HG02759 (cell line): ENCODE results near the gene HBEGF.

Experiments used
- ATAC-seq: cut with Tn5 transposase; IDR thresholded peaks from one replicate; pipeline ENCODE4 v1.9.1; 2021; ENCODE audit warnings: mild to moderate bottlenecking, moderate library complexity; ENCODE audit not compliant: unreplicated experiment

The HBEGF gene

GRCh38 chr5:140305471-140305870 is 40.9 kb downstream of the HBEGF start:
- ATAC-seq: no peak

DNA sequence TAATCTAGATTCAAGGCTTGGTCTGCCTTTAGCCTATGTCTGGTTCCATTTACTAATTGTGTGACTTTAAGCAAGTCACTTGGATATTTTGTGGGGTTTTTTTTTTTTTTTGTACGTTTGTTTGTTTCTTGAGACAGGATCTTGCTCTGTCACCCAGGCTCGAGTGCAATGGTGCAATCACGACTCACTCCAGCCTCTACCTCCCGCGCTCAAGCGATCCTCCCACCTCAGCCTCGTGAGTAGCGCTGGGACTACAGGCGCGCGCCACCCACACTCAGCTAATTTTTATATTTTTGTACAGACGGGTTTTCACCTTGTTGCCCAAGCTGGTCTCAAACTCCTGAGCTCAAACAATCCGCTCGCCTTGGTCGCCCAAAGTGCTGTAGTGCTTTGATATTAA is 42.4 kb downstream of the HBEGF start:
- no peak for ATAC-seq

GRCh38 chr5:140302786-140303639 is 43.4 kb downstream of the HBEGF start, which contains the start of gene PFDN1:
Gene PFDN1 (minus strand): TSS chr5:140303101. CDS start chr5:140303073, 28 bp downstream.
- peak; percentile 99 for ATAC-seq

- ATAC-seq: no peak
These were observed 45.3 kb downstream of the HBEGF start for GRCh38 chr5:140301136-140301535.

DNA sequence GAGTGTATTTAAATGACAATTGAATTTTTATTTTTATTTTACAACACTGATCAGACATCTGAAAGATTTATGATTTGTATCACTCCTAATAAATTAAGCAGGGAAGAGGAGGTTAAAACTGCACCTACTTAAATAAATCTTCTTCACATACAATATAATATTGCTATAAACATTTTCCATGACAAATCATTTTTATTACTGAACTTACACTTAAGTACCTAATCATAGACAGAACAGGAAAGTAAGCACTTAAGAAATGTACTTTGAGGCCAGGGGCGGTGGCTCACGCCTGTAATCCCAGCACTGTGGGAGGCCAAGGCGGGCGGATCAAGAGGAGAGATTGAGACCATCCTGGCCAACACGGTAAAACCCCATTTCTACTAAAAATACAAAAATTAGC is 47.3 kb downstream of the HBEGF start:
- no peak for ATAC-seq

DNA sequence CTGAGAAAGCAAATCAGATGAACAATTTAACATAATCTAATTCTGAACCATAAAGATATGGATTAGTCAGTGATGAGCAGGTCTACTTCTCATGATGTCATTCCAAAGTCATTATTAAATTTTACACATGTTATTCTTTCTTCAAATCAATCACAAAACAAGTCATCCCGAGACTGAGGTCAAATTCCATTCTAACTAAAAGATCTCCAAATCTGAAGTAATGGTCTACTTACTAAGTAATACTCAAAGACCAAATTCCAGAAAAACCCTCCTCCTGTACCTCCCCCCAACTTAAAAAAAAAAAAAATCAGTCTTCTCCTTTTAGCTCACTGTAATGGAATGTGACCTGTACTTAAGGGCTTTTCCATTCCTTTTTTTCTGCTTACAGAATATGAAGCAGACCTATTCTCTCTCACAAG is 48.2 kb downstream of the HBEGF start:
- ATAC-seq: no peak

DNA sequence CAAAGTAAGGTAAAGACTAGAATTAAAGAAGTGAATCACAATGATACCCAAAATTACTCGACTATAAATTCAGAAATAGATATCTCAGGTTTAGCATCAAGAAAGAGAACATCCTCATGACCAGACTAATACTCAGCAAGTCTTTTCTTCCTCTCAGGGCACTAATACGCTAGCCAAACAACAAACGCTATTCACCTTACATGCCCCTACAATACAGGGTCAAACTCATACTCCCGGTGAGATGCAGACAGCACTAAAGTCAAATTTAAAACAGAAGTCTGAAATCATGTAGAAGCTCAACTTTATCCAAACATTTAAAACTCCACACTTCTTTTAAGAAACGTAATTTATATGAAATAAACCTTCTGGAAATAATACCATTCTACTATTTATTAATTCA is 49.1 kb downstream of the HBEGF start:
- ATAC-seq: no peak

DNA sequence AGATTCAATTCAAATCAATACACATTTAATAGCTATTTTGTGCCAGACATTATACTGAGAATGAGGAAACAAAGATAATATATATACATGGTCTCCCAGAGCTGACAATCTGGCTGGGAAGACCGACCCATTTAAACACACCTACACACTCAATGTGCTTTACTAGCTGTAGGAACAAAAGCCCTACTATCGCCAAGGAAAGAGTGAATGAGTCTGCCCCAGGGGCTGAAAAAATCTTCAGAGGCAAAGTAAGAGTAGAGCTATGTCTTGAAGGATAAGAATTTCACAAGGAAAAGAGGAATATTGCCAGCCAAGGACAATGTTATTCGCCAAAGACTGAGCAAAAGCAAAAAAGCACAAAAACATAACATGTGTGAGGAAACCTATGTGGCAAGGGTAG is 50.1 kb downstream of the HBEGF start:
- no peak for ATAC-seq

DNA sequence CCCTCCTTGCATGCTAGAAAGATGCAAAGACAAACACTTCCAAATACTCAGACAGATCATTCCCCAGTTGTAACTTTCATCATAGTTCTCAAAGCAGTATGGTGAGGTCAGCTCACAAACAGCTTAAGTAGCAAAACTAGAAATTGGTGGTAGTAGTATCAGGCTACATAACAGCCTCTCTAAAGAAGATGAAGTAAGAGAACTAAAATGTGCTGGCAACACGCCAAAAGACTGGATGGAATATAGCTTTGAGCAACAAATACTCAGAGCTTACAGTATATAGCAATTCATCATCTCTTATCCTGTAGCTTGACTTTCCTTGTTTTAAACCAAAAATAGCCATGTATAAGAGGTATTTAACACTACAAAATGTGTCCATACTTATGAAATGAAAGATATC is 51.0 kb downstream of the HBEGF start:
- no peak for ATAC-seq

DNA sequence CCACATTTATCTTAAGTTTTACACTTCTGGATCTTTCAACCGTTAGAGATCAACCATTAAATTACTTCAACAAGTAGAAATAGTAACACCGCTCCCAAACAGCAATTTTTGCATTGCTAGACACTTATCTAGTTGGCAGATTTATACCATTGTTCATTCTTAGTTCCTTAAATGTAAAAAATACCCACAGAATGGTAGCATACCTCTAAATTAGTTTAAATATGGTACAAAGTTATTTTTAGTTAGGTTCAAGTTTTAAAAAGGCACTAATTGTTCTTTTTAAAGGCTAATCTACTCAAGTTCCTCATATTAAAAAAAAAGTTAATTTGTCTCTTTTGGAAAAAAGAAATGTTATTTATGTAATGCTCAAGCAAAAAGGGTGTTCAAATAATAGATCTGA is 51.6 kb downstream of the HBEGF start:
- no peak for ATAC-seq

- no peak for ATAC-seq
These were observed 52.6 kb downstream of the HBEGF start for GRCh38 chr5:140293849-140294100.

DNA sequence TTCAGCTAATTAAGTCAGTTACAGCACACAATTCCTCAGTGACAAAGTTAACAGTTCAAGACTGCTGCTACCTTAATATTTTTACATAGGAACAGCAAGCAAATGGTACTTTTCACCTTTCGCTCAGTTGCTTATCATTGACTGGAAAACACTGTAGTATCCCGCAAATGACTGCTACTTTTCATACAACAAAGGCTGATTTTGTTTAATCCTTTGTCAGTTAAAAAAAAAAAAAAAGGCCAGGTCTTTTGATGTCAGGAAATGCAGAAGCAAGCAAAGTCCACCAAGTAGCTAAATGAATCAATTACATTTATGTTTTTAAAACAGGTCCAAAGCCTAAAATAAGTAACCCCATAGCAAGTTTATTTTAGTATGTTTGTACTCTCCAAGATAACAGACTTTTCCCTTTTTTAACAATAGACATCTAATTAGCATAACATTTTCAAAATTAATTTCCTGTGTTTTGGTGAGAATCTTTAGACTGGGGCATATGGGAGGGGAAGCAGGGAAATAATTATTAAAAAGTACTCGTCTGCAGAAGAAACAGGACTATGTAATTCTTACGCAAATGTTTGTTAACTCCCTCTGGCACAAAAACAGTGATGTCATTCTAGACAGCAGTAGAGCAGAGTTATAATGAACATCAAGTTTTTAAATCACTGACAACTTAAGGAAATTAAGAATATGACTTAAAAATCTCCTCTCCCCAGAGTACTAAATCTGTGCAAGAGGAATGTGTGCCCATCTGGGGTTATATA is 53.1 kb downstream of the HBEGF start:
- no peak for ATAC-seq

GRCh38 chr5:140292212-140293036 is 54.0 kb downstream of the HBEGF start:
- no peak for ATAC-seq

DNA sequence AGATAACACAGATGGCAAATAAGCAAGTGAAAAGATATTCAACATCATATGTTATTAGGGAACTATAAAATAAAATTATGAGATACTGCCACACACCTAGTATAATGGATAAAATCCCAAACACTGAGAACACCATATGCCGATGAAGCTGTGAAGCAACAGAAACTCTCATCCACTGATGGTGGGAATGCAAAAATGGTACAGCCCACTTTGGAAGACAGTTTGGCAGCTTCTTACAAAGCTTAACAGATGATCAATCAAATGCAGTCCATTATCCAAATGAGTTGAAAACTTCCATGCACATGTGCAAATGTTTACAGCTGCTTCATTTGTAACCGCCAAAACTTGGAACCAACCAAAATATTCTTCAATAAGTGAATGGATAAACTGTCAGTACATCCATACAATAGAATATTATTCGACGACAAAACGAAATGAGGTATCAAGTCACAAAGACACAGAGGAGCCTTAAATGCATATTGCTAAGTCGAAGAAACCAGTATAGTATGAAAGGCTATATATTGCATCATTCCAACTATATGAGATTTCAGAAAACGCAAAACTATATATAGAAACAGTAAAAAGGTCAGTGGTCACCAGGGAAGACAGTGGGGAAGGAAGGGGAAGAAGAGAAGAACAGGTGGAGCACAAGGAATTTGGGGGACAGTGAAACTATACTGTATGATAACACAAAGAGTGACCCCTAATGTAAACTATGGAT is 58.4 kb downstream of the HBEGF start:
- no peak for ATAC-seq

DNA sequence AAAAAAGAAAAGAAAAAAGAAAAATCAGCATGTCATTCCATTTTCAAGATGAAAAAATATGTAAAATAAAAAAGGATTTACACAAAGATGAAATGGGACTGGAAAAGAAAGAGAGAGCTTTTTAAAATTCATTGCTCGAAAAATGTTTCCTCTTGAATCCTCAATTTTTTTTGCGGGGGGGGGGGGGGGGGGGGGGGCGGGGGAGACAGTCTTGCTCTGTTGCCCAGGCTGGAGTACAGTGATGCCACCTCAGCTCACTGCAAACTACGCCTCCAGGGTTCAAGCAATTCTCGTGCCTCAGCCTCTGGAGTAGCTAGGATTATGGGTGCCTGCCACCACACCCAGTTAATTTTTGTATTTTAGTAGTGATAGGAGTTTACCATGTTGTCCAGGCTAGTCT is 60.0 kb downstream of the HBEGF start:
- ATAC-seq: no peak

DNA sequence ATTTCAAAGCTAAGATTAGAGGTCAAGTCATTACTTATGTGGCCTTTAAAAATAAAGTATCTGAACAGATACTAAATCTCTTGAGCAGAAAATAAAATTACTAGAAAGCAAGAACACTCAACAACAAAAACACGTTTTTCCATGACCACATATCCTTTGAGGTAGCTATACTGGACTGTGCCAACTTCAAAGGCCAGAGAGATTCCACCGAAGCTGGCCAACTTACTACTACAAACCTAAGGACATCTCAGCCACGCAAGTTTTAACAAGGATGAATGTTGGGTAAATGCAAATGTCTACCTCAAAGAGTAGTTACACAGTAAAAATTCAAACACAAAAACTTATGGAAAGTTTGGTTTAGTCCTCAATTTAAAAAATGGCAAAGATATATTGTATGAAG is 62.4 kb downstream of the HBEGF start:
- ATAC-seq: no peak
